Non-pigmented ciliary epithelial cell (primary cell): Measurements from ENCODE around the gene FAM53B.

ENCODE experiments used
- DNase-seq: peaks from one replicate; pipeline ENCODE4 v3.0.0-alpha.2; 2010; ENCODE audit warnings: low read depth

The FAM53B gene

DNA sequence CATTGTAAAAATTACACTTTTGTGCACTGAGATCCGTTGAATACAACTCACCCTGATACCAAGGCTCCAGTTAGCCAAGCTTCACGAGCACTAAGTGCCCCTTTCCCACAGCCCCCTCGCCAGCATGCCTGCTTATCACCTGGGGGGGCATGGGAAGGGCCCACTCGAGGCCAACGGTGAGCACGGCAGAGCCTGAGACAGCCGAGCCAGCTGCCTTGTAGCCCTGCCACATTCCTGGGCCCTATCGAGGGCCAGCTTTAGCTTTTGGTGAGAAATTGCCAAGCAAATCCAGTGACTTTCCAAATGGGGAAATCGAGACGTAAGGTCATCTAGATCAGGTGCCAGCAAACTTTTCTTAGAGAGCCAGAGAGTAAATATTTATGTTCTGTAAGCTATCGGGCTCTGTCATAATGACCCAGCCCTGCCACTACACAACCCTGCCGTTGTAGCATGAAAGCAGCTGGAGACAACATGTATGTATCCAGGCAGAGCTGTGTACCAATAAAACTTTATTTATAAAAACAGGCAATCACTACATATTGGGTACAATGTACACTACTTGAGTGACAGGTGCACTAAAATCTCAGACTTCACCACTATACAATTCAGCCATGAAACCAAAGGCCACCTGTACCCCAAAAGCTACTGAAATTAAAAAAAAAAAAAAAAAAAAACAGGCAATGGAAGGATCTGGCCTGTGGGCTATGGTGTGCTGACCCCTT lies 83.6 kb downstream of the FAM53B start:
- no peak for DNase-seq

DNA sequence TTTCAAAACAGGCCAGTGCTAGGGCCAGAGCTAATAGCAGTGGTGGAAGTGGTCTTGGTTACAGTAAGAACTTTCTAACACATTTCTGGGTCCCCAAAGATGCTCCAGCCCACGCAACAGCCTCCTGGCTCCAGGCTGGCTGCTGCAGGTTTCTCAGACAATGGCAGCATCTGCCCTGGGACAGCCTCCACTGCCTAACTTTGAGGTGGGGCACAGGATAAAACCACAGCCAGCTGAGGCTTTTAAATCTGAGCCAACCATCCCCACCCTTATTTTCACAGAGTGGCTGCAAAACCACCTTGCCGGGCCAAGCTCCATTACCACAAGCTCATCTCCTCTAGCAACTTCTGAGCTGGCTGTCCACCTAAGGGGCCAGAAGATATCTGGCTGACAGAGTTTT lies 84.8 kb downstream of the FAM53B start:
- no peak for DNase-seq

DNA sequence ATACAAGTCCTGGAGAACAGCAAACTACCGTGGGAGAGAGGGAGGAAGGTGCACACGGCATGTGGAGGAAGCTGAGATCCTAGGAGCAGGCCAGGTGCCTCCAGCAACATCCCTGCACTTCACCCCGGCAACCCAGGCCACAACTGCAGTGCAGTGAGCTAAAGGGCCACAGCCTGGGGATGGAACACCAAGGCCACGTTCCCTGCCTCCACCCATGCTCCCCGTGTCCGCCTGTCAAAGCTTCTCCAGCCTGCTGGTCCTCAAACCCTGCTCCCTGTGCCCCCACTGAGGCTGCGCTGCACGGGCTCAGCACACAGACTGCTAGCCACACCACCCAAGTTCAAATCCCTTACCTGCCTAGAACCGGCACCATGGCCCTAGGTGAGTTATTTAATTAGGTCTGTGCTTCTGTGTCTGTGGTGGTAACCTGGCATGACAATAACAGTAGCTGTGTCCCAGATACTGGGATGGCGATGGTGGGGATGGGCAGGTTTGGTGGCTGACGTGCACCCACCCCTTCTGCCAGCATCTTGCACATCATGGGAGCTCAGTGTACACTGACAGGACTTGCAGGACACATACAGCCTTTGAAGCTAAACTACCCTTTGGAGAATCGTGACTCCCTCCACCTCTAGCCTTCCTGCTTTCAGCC lies 85.5 kb downstream of the FAM53B start:
- no peak for DNase-seq

DNA sequence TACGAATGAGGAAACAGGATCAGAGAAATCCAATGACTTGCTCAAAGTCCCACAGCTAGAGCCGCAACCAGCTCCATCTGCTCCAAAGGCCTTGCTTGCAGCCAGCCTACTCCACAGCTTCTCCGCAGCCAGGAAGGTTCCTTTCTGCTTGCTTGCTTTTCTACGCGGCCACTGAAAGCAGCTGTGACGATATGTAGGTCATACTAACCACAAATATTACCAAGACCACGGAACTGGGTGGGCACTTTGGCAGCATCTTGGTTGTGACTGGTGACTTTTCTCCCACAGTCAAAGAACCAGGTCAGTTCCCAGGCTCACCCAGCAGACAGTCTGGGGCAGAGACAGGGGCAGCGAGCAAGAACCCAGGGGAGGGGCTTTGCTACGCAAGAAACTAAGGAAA lies 86.4 kb downstream of the FAM53B start:
- DNase-seq: peak; percentile 31

DNA sequence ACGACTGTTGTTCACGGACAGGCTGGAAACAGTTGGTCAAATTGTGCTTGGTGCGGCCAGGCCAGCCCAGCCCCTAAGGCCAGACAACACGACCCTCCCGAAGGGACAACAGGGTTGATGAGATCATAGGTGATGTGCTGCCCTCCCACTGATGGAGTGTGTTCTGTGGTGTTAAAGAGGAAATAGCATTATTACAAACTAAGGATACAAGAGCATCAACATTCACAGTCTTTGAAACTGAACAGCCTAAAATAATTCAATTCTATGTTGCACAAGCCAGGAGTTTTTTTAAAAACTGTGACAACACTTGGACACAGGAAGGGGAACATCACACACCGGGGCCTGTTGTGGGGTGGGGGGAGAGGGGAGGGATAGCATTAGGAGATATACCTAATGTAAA lies 87.6 kb downstream of the FAM53B start:
- no peak for DNase-seq

DNA sequence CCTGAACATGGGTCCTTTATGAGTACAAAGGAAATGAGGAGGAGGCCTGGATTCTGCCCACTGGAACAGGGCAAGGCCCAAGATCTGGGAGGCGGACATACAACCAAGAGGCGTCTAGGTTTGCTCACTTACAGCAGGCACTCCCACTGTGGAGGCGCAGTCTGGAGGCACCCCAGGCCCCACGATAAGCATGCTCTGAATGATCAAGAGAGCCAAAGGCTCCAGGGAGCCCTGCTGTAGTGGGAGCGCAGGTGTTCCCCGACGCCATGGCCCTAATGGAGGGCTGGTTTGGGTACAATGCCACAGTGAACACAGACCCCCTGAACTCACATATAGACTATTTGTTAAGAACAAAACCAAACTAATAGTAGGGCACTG lies 88.1 kb downstream of the FAM53B start:
- DNase-seq: no peak

DNA sequence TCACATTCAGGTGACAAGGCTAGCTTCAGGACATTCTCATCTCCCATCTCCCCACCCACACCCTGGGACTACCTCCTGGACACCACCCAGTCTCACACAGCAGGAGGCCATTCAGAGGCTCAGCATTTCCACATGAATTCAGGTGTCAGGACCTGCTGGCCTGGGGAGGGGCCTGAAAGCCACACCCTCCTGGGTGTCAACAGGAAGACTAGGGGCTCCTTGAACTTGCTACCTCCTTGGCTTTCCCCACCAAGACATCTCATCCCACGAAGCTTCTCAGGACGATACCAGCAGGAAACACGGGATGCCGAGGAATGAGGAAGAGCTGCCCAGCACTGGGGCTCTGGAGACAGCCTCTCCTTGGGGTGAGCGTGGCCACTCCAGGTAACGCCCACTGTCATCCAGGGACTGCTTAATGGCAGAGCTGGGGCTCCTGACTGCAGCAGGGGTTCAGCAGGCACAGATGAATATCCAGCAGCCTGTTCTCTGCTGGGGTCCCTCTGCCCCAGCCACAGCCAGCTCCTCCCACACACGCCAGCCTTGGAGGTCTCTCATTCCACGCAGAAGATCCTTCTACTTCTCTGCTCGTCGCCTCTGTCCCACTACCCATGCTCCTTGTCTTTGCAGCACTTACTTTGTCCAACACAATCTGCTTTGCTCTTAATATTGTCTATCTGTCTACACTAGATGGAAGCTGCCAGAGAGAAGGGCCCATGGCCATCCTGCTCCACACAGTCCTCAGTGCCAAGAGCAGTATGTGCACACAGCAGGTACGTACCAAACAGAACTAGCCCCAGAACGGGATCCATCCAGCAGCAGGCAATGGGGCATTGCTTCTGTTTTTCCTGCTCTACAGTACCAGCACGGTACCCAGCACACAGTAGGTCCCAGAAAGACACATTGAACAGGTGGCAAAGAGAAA lies 88.7 kb downstream of the FAM53B start:
- no peak for DNase-seq

DNA sequence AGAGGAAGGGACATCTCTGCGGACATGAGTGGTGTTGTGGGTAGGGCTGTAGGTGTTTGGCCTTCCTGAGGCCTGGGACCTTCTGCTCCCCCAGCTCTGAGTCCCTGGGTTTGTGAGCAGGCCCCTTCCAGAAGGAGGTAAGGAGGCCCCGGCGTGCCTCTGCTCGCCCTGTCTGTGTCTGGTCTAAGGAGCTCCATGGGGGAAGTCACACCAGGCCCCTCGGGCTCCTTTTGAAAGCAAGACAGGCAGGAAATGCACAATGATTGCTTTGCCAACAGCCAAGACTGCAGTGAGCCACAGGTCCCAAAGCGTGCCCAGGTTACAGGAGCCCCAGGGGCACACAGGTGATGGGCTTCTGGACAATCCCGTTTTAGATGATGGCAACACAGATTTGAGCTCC lies 89.5 kb downstream of the FAM53B start:
- DNase-seq: no peak

DNA sequence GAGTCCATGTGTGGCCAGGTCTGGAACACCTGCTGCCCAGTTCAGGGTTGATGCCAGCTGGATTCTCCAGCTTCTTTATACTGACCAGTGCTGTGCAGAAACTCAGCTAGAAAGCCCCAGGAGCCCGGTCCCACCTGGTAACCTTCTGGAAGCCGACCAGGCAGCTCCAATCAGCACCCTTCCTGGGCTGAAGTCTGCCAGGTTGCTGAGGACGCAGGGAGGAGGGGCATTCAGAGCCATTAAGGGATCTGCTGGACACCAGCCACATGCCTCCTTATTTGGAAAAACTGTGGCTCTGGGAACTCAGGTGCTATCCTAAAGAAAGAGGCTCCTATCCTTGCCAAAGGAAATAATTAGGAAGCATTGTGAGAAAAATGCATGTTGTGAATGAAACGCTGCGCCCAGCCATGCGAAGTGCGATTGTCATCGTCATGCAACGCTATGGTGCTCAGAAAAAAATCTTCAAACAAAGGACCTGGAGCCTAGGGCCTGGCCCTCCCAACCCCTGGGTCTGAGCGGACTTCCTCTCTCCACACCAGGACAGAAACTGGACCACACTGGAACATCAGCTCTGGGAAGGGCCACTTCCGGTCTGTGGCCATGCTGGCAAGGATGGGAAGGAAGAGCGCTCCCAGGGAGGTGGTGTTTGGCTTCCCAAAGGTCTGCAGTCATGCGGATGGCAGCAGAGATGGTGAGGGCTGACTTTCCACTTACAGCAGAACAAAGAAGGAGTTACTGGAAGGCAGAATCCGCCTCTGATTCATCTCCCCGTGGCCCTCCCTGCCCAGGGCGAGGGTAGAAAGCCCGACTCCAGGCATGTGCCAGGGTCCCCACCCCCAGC lies 90.1 kb downstream of the FAM53B start:
- no peak for DNase-seq

DNA sequence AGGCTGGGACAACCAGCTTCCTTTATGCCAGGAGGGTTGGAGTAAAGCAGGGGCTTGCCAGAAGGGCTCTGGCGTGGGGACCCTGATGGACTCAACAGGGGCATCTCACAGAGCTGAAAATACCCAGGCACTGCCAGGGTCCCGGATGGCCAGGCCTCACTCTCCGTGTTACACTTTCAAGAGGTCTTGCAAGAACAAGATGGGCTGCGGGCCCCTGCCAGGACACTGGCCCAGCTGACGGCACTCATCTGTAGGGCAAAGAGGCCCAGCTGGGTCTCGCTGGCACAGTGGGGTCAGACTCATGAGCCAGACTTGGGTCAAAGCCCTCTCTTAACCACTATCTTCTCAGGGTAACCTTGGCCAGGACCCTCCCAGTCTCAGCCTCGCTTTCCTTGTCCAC lies 90.9 kb downstream of the FAM53B start:
- DNase-seq: no peak

DNA sequence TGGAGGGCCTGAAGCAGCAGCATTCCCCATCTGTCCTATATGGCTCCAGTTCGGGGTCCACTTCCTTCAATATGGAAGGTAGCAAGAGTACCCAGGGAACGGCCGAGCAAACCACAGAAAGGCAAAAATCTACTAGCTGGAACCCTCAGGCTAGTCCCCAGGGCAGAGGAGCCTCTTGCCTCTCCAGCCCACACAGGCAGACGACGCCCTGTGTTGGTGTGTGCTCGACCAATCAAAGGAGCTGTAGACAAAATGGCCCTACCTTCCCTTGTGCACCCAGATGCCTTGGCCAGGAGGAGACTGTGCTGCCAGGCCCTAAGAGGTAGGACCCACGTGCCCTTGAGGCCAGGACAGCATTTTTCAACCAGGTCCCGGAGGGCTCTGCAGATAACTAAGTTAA lies 91.5 kb downstream of the FAM53B start:
- no peak for DNase-seq

DNA sequence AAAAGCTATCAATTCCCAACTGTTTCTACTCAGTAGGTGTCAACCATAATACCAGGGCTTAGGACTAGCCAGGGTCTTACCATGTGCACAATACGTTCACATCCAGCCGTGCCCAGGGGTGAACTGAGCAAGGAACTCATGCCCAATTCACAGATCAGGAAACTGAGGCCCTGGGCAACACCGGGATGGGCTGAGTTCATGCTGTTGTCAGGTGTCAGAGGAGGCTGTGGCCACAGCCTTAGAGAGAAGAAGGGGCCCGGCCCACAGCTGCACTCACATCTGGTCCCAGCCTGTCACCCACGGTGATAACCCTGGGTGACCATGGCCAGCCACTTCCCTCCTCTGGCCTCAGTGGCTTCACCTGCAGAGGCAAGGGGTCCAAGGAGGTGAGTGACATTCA lies 92.0 kb downstream of the FAM53B start:
- DNase-seq: no peak

DNA sequence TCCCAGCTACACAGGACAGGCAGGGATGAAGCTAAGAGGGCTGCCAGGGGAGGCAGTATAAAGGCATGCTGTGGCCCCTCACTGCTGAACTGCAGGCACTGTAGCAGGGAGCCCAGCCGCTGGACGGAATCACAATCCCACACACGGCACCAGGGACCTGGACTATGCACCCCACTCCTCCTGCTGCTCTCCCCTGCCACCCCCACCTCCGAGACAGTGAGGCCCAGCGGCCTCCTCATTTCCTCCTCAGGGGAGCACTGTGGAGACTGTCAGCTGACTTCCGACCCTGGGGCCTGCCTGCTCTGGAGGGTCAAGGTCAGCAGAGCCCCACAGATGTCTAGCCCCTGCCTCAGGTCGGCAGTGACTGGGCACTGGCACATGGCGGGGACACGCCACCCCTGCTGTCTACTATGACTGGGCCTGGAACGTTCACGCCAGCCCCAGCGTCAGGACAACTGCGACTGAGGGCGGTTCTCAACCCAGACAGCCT lies 92.7 kb downstream of the FAM53B start:
- no peak for DNase-seq

DNA sequence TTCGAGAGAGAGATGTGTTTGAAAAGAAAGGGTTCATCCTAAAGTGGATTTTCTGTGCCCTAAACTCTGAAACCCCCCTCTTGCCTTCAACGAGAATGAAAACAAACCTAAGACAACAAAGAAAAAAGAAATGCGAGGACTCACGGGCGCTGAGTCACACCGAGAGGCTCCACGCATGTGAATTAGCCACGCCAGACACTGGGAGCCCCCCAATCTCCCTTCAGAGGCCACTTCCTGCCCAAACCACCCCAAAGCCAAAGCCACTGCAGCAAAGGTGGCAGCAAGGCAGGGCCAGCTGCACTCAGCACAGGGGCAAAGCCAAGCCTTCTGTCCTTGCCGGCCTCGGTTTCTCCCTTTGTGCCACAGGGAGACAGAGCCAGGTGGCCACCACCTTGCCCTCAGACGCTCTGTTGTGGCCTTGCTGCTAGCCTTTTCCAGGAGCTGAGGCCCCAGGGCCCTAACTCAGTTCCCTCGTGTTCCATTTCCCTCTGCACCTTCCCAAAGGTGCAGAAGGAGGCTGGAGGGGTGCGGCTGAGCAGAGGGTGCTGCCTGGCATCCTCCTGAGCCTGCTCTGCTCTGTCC lies 93.3 kb downstream of the FAM53B start:
- DNase-seq: no peak

DNA sequence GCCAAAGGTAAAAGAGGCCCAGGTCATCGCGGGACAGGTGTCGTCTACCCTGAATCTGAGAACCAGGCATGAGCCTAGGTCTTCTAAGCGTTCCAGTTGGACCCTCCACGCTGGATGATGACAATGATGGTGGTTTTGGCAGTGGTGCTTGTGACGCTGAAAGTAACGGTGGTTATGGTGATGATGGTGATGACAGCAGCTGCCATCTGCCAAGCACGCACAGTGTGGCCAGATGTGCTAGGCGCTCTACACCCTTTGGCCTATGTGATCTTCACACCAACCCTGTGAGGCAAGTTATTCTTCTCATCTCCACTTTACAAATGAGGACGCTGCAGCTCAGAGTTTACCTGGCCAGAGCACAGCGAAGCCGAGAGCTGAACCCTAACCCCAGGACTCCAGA lies 93.9 kb downstream of the FAM53B start:
- no peak for DNase-seq

DNA sequence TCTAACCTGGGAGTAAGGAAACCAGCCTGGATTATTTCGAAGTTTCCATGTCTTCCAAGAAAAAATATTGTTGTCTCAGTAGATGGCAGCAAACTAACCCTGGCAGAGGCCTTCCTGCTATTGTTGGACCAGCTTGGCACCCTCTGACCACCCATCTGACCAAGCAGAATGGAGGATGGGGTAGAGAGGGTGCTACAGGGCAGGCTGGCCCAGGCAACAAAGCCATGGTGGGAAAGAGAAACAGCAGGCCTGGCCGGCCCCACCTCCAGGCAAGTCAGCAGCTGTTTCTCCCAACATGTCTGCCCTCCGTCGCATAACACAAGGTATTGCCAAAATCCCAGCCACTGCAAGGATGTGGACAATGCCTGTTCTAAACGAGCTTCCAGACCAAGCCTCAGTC lies 95.0 kb downstream of the FAM53B start:
- DNase-seq: no peak

DNA sequence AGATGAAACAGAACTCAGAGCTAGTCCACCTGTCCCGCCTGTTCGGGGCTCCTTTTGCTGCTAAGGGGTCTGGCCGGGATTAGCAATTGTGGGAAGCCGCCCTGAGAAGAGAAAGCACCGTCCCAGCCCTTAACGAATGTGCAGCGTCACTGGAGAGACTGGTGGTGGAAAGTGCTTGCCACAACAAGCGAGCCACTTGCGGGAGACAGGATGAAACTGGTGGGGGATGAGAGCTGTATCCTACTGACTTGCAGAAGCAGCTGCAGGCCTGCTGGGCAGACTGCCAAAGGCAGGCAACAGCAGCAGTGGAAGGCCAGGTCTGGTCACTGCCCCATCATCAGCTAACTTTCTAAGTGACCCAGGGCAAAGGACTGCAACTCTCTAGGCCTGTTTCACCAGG lies 95.4 kb downstream of the FAM53B start:
- peak; percentile 65 for DNase-seq

DNA sequence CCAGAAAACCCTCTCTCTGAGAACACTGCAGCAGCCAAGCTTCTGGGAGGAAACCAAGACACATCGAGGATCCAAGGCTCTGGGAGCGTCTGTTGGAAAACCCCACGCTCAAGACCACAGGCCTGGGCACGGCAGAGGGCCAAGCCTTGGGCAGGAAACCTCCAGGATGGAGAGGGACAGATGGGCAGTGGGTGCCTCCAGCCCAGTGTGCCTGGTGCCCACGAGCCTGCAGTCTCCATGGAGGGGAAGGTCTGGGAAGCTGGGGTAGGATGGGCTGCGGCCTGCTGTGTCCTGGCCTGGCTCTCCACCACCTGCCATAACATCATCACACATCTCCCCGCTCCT lies 96.1 kb downstream of the FAM53B start:
- DNase-seq: no peak

DNA sequence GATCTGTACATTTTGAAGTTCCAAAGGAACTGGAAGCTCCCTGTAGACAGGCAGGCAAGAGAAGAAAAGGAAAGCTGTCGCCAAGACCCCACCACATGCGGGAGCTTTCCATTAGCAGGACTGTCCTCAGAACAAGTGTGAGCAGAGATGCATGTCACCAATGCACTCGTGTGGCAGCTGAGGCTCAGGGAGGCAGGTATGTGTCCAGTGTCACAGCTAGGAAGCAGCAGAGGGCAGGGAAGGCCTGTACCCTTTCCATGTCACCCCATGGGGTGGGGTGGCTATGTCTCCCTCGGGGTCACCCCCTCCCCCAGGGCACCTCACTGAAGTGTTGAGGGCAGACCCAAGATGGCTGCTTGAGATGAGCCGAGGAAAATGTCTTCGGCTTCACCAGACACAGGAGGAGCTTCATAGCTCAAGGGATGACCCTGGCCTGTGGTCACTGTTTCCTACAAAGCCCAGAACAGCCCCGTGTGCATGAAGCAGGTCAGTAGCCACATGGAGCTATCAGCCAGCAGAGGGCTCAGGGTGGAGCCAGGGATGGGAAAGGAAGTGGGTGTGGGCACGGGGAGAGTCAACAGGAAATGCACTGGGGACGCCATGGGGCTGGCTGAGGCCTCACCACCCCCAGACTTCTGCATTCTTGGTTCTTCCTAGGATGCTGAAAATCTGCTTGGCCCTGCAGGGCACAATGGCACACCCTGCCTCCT lies 96.6 kb downstream of the FAM53B start:
- DNase-seq: no peak

DNA sequence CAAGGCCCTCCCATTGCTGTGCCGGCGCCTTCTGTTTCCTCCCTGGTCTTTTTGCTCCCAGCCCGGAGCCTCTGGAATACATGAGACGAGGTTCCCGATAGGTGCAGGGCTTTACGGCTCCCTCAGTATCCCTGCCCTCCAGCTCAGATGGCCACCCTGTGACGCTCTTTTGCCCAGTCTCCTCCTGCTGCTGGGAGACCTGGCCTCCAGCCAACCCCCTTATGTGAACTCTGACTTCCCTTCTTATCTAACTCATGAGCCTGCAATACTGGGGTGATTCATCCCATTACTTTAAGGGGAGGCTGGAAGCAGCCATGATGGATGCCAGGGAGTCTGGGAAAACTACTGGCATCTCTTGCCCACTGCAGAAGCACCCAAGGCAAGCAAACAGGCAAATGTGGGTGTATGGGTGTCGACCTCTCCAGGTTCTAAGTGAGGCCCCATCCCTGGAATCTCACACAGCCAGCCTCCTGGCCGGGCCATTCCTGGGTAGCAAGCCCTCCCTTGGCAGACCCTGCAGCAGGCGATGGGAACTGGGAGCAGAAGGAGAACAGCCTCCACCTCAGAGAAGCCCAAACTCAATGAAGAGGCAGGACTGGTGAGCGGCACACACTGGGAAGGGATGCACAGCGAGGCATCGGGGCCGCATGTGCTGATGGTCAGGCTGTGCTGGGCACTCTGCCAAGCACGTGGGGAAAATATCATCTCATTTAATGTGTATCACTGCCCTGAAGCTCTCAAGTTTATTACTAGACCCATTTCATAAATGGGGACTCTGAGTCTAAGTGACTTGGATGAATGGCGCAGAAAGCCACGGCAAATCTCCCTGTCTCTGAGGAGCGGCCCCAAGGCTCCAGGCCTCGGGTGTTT lies 97.5 kb downstream of the FAM53B start:
- peak; percentile 35 for DNase-seq
